K562 (cell line): ENCODE data around the gene POLRMT. TPM values are rescaled to one million over a fixed set of nuclear protein-coding genes. Genes with fewer than 3 reads are reported as not detected.
A peak's percentile ranks its signal among the peaks of the same experiment; 100 is the strongest.

ENCODE experiments used
- CBFA2T2 ChIP-seq: fragments of 450-650 bp; conservative IDR thresholded peaks from 2 replicates; pipeline ENCODE4 v1.6.1; 2017; ENCODE audit warnings: mild to moderate bottlenecking
- DPF2 ChIP-seq: fragments of 450-650 bp; IDR thresholded peaks from 2 replicates; pipeline ENCODE4 v1.6.1; 2016
- HDGF ChIP-seq: fragments of 450-650 bp; IDR thresholded peaks from 2 replicates; pipeline ENCODE4 v1.6.1; 2016
- HMG20B ChIP-seq: fragments of 250-450 bp; sonication (Bioruptor Pico); IDR thresholded peaks from 2 replicates; pipeline ENCODE4 v1.5.0; 2021; ENCODE audit warnings: mild to moderate bottlenecking
- ILF3 ChIP-seq: fragments of 450-650 bp; IDR thresholded peaks from 2 replicates; pipeline ENCODE4 v1.6.1; 2018; ENCODE audit warnings: antibody characterized with exemption, mild to moderate bottlenecking, moderate library complexity, borderline replicate concordance
- MED1 ChIP-seq: sonication (generic); formaldehyde crosslinking; IDR thresholded peaks from 2 replicates; pipeline ENCODE4 v1.8.1; 2023; ENCODE audit warnings: missing genetic modification reagents, borderline replicate concordance
- MTA3 ChIP-seq: fragments of 450-650 bp; formaldehyde crosslinking; IDR thresholded peaks from 2 replicates; pipeline ENCODE4 v1.6.1; 2017; ENCODE audit warnings: mild to moderate bottlenecking, borderline replicate concordance
- NCOR1 ChIP-seq: fragments of 450-650 bp; IDR thresholded peaks from 2 replicates; pipeline ENCODE4 v1.6.1; 2016; ENCODE audit warnings: mild to moderate bottlenecking, moderate library complexity
- NR4A1 ChIP-seq, 2 experiments: fragments of 250-450 bp in 1 of 2; fragments of 450-650 bp in 1 of 2; sonication (Bioruptor Pico) in 1 of 2; IDR thresholded peaks; 2 replicates each; pipeline versions ENCODE4 v1.4.0 to v1.6.1; 2016 to 2020; ENCODE audit warnings: mild to moderate bottlenecking in 2 of 2, missing compliant biosample characterization in 1 of 2, missing genetic modification characterization in 1 of 2, moderate library complexity in 1 of 2
- RBM34 ChIP-seq: fragments of 200-400 bp; formaldehyde crosslinking; IDR thresholded peaks from 2 replicates; pipeline ENCODE4 v1.6.1; 2018; ENCODE audit warnings: low read length, borderline replicate concordance; ENCODE audit not compliant: insufficient read depth
- RFX1 ChIP-seq: fragments of 450-650 bp; IDR thresholded peaks from 2 replicates; pipeline ENCODE4 v1.6.1; 2016; ENCODE audit warnings: mild to moderate bottlenecking, moderate library complexity
- RFX5 ChIP-seq: IDR thresholded peaks from 2 replicates; pipeline ENCODE4 v1.6.1; 2011; ENCODE audit warnings: low read depth, mild to moderate bottlenecking, improper control_type of control experiment, low read length
- SFPQ ChIP-seq: fragments of 200-400 bp; formaldehyde crosslinking; IDR thresholded peaks from 2 replicates; pipeline ENCODE4 v1.6.1; 2017; ENCODE audit warnings: mild to moderate bottlenecking, low read depth, low read length, moderate library complexity
- SP1 ChIP-seq: sonication (generic); formaldehyde crosslinking; IDR thresholded peaks from 2 replicates; pipeline ENCODE4 v1.8.1; 2022; ENCODE audit warnings: mild to moderate bottlenecking, missing genetic modification reagents
- SRF ChIP-seq, 2 experiments: fragments of 250-450, 450-650 bp in 1 of 2; sonication (Bioruptor Pico) in 1 of 2; sonication (generic) in 1 of 2; formaldehyde crosslinking; IDR thresholded peaks; 2 replicates each; pipeline versions ENCODE4 v1.5.0 to v1.5.1; 2020 to 2022; ENCODE audit warnings: mild to moderate bottlenecking in 1 of 2, missing genetic modification reagents in 1 of 2
- TAF1 ChIP-seq: IDR thresholded peaks from 2 replicates; pipeline ENCODE4 v1.6.1; 2011; ENCODE audit warnings: mild to moderate bottlenecking, low read length, moderate library complexity; ENCODE audit not compliant: insufficient read depth, control insufficient read depth, severe bottlenecking; ENCODE audit errors: extremely low read depth
- TAF7 ChIP-seq: fragments of 450-650 bp; IDR thresholded peaks from 2 replicates; pipeline ENCODE4 v1.6.1; 2016; ENCODE audit warnings: missing genetic modification characterization, missing compliant biosample characterization
- USF2 ChIP-seq: sonication (generic); formaldehyde crosslinking; IDR thresholded peaks from 2 replicates; pipeline ENCODE4 v1.5.0; 2020; ENCODE audit warnings: missing genetic modification reagents
- WHSC1 ChIP-seq: IDR thresholded peaks from one replicate; pipeline ENCODE4 v1.6.1; 2012; ENCODE audit warnings: low read length, control low read depth, inconsistent platforms
- ZNF165 ChIP-seq: fragments of 250-450 bp; sonication (Bioruptor Pico); IDR thresholded peaks from 2 replicates; pipeline ENCODE4 v1.4.0; 2020; ENCODE audit warnings: borderline replicate concordance
- polyA plus RNA-seq, 8 experiments: library from polyadenylated mRNA; depleted of rRNA in 4 of 8; stranded (reverse) in 5 of 8; unstranded in 3 of 8; fragments of >200 nt; fragmentation: Nextera tagmentation in 2 of 8; fragmentation: Illumina TruSeq in 1 of 8; extraction: Ambion mirVana in 2 of 8; extraction: Trizol in 1 of 8; gene quantifications; 2 replicates each; pipeline versions ENCODE4 v1.2.1 to v1.2.3, GENCODE V29; 2011 to 2014; ENCODE audit warnings: inconsistent platforms in 1 of 8, missing spikeins in 1 of 8
- total RNA-seq, 7 experiments: library from RNA; depleted of rRNA in 6 of 7; stranded (reverse); fragments of >200 nt in 6 of 7; fragmentation: Illumina TruSeq in 2 of 7; extraction: Trizol in 2 of 7; gene quantifications; 2 replicates each; pipeline versions ENCODE4 v1.2.1 to v1.2.3, GENCODE V29; 2011 to 2021; ENCODE audit warnings: low replicate concordance in 1 of 7
- TF ChIP-seq, protein P1 (sequence below): fragments of 250-450 bp; sonication (Bioruptor Pico); IDR thresholded peaks from 2 replicates; pipeline ENCODE4 v1.6.1; 2021; ENCODE audit warnings: mild to moderate bottlenecking
- TF ChIP-seq, protein P2 (sequence below): fragments of 250-450 bp; sonication (Bioruptor Pico); IDR thresholded peaks from 2 replicates; pipeline ENCODE4 v1.8.0; 2022; ENCODE audit warnings: moderate library complexity, mild to moderate bottlenecking, inconsistent platforms
- TF ChIP-seq, protein P3 (sequence below): sonication (generic); formaldehyde crosslinking; IDR thresholded peaks from 2 replicates; pipeline ENCODE4 v1.8.0; 2022; ENCODE audit warnings: mild to moderate bottlenecking, missing genetic modification reagents

POLRMT gene
- total and polyA plus RNA-seq, 9 of the 15 experiments (the other 6 are each of a cell fraction or from before 2014, with no cell fraction given), result 30.3 to 144 (median 68.0) TPM

- no peak for TF ChIP-seq NR4A1 (CRISPR knock-in tag; IDR thresholded peaks at IDR 0.05)
- TF ChIP-seq NR4A1 (tag; IDR thresholded peaks at IDR 0.05), result peak; percentile 41; the same call in 1 of the 2 replicates
- TF ChIP-seq RFX1, result no peak
- TF ChIP-seq SP1 (CRISPR knock-in tag), result peak; percentile 74; the same call in 1 of the 2 replicates
- TF ChIP-seq ZNF165 (CRISPR knock-in tag), result no peak
- no peak for TF ChIP-seq TAF1
- TF ChIP-seq CBFA2T2, result no peak
- TF ChIP-seq HDGF, result no peak
- TF ChIP-seq SRF (CRISPR knock-in tag; IDR thresholded peaks at IDR 0.05), result no peak
- TF ChIP-seq HMG20B (CRISPR knock-in tag), result no peak
- TF ChIP-seq, protein P1, sequence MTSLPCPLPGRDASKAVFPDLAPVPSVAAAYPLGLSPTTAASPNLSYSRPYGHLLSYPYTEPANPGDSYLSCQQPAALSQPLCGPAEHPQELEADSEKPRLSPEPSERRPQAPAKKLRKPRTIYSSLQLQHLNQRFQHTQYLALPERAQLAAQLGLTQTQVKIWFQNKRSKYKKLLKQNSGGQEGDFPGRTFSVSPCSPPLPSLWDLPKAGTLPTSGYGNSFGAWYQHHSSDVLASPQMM (CRISPR knock-in tag), result no peak
- TF ChIP-seq WHSC1, result no peak
- TF ChIP-seq NCOR1, result peak; percentile 46; the same call in 1 of the 2 replicates
- no peak for TF ChIP-seq RBM34
- no peak for TF ChIP-seq SFPQ
- no peak for TF ChIP-seq USF2 (CRISPR knock-in tag)
- no peak for TF ChIP-seq TAF7 (tag)
- TF ChIP-seq DPF2, result 0 out of 2 replicates have a peak, but pooled peaks have one; percentile 31
- TF ChIP-seq RFX5, result no peak
- no peak for TF ChIP-seq ILF3
- TF ChIP-seq, protein P2, sequence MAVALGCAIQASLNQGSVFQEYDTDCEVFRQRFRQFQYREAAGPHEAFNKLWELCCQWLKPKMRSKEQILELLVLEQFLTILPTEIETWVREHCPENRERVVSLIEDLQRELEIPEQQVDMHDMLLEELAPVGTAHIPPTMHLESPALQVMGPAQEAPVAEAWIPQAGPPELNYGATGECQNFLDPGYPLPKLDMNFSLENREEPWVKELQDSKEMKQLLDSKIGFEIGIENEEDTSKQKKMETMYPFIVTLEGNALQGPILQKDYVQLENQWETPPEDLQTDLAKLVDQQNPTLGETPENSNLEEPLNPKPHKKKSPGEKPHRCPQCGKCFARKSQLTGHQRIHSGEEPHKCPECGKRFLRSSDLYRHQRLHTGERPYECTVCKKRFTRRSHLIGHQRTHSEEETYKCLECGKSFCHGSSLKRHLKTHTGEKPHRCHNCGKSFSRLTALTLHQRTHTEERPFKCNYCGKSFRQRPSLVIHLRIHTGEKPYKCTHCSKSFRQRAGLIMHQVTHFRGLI, result no peak
- TF ChIP-seq, protein P3, sequence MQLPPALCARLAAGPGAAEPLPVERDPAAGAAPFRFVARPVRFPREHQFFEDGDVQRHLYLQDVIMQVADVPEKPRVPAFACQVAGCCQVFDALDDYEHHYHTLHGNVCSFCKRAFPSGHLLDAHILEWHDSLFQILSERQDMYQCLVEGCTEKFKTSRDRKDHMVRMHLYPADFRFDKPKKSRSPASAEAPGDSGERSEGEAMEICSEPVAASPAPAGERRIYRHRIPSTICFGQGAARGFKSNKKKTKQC (CRISPR knock-in tag), result peak; percentile 64; the same call in 1 of the 2 replicates
- no peak for TF ChIP-seq MED1 (CRISPR knock-in tag)
- TF ChIP-seq MTA3, result peak; percentile 89
Observed at GRCh38 chr19:597406-598315, 35.7 kb downstream of the POLRMT start (continued).
